HG03520 (cell line): ENCODE measurements around the gene MEGF11.

Source experiments
- ATAC-seq: cut with Tn5 transposase; IDR thresholded peaks from one replicate; pipeline ENCODE4 v1.9.1; 2021; ENCODE audit warnings: mild to moderate bottlenecking, moderate library complexity; ENCODE audit not compliant: unreplicated experiment

The MEGF11 gene

GRCh38 chr15:65910341-65910740 is 343.2 kb downstream of the MEGF11 start:
- ATAC-seq, result no peak

GRCh38 chr15:65909831-65910230 is 343.7 kb downstream of the MEGF11 start:
- ATAC-seq, result no peak

GRCh38 chr15:65908876-65909275 is 344.7 kb downstream of the MEGF11 start:
- no peak for ATAC-seq

- no peak for ATAC-seq
Observed at GRCh38 chr15:65907661-65908060, 345.9 kb downstream of the MEGF11 start.

- no peak for ATAC-seq
Observed at GRCh38 chr15:65906396-65906795, 347.2 kb downstream of the MEGF11 start.

- no peak for ATAC-seq
Observed at GRCh38 chr15:65904301-65904700, 349.2 kb downstream of the MEGF11 start.

- no peak for ATAC-seq
Observed at GRCh38 chr15:65903296-65904073, 350.1 kb downstream of the MEGF11 start.

GRCh38 chr15:65902373-65902772 is 351.2 kb downstream of the MEGF11 start:
- peak; percentile 56 for ATAC-seq

- no peak for ATAC-seq
Observed at GRCh38 chr15:65901836-65902235, 351.7 kb downstream of the MEGF11 start.

- ATAC-seq, result no peak
Observed at GRCh38 chr15:65901336-65901735, 352.2 kb downstream of the MEGF11 start.

GRCh38 chr15:65900488-65900887 is 353.1 kb downstream of the MEGF11 start:
- ATAC-seq, result no peak

GRCh38 chr15:65896236-65896635 is 357.3 kb downstream of the MEGF11 start:
- ATAC-seq, result no peak

- ATAC-seq, result no peak
Observed at GRCh38 chr15:65893060-65893459, 360.5 kb downstream of the MEGF11 start.

GRCh38 chr15:65888981-65889380 is 364.6 kb downstream of the MEGF11 start:
- ATAC-seq, result no peak

- ATAC-seq, result no peak
Observed at GRCh38 chr15:65887565-65887964, 366.0 kb downstream of the MEGF11 start.

GRCh38 chr15:65885668-65886218 is 367.8 kb downstream of the MEGF11 start:
- no peak for ATAC-seq

GRCh38 chr15:65884511-65884910 is 369.0 kb downstream of the MEGF11 start:
- no peak for ATAC-seq

GRCh38 chr15:65883571-65883970 is 370.0 kb downstream of the MEGF11 start:
- no peak for ATAC-seq

GRCh38 chr15:65881766-65882434 is 371.6 kb downstream of the MEGF11 start:
- ATAC-seq, result no peak

- no peak for ATAC-seq
Observed at GRCh38 chr15:65877749-65878148, 375.8 kb downstream of the MEGF11 start.

GRCh38 chr15:65875458-65875857 is 378.1 kb downstream of the MEGF11 start:
- ATAC-seq, result no peak

- ATAC-seq, result no peak
Observed at GRCh38 chr15:65873256-65873655, 380.3 kb downstream of the MEGF11 start.
